DMS114 treated with DMSO at 0.1 percent for 48 hours (cell line): ENCODE data around the gene AOPEP.
A peak's percentile ranks its signal among the peaks of the same experiment; 100 is the strongest.

Experiments
- DNase-seq: peaks from one replicate; lab custom pipeline; 2025; ENCODE audit not compliant: unreplicated experiment; lab: John Stamatoyannopoulos, UW

The AOPEP gene, protein sequence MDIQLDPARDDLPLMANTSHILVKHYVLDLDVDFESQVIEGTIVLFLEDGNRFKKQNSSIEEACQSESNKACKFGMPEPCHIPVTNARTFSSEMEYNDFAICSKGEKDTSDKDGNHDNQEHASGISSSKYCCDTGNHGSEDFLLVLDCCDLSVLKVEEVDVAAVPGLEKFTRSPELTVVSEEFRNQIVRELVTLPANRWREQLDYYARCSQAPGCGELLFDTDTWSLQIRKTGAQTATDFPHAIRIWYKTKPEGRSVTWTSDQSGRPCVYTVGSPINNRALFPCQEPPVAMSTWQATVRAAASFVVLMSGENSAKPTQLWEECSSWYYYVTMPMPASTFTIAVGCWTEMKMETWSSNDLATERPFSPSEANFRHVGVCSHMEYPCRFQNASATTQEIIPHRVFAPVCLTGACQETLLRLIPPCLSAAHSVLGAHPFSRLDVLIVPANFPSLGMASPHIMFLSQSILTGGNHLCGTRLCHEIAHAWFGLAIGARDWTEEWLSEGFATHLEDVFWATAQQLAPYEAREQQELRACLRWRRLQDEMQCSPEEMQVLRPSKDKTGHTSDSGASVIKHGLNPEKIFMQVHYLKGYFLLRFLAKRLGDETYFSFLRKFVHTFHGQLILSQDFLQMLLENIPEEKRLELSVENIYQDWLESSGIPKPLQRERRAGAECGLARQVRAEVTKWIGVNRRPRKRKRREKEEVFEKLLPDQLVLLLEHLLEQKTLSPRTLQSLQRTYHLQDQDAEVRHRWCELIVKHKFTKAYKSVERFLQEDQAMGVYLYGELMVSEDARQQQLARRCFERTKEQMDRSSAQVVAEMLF

GRCh38 chr9:94726495-94727191 lies at the start of gene AOPEP:
TSS of gene AOPEP (plus strand) at chr9:94726699. CDS start at chr9:94759784, 33,085 bp downstream.
- peak; percentile 78 for DNase-seq

DNA sequence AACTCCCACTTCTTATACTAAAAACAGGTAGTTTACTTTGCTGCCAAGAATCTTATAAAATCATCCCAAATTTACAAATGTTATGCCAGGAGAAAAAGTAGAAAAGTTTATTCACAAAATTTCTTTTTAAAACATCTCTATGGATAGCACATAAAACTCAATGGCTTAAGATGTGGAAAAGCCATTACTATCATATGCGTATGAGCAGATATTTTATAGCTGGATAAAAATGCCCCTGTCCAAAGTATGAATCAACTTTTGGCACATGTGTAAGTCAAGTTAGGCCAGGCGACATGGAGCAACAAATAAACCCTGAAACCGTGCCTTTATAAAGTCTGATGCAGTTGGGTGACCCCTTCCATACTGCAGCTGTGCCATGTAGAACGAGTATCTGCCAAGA lies 48.6 kb upstream of the AOPEP start:
- DNase-seq, result no peak

- no peak for DNase-seq
Observed at GRCh38 chr9:94679587-94679986, 46.9 kb upstream of the AOPEP start.

DNA sequence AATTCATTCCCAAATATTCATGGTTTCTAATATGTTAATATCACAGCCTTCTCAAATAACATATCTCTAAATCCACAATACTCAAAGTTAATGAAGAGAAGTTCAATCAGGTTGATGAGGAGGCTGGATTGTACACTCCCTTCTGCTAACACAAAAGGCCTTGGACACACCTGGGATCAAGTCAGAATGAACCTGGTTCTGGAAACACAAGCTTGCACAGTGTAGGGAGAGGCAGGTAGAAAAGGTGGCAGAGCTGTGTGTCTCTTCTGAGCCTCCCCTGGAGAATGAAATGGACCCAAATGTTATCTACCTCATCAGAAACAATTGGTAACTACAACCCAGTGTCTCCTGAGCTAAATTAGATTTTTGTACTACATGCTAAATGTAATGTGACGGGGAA lies 46.5 kb upstream of the AOPEP start:
- DNase-seq, result no peak

DNA sequence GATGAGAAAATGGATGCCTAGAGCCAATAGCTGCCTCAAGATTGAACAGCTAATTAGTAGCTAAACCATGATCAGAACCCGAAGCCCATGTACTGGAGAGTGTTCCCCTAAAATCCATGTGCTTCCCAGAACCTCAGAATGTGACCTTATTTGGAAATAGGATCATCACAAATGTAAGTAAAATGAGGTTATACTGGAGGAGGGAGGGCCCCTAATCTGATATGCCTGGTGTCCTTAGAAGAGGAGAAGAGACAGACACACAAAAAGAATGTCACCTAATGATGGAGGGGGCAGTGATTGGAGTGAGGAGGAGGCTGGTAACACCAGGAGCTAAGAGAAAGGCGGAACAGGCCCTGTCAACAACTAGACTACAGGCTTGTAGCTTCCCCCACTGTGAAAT lies 45.9 kb upstream of the AOPEP start:
- no peak for DNase-seq

DNA sequence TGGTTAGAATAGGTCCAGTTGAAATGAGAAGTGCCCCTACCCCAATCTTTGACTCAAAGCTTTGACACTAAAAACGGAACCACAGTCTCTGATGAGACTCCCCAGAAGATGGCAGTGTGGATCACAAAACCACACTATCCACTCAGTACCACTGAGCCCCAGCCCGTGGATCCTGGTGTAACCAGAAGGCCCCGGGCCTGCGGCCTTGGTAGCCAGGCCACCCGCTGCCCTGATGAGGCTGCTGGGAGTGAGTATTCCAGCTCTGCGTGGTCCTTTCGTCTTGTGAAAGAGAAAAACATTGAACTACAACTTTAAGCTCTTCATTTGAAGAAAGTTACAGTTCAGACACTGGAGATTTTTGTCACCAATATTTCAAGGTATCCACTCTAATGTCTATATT lies 45.0 kb upstream of the AOPEP start:
- DNase-seq, result peak; percentile 13

- DNase-seq, result no peak
Observed at GRCh38 chr9:94685359-94685758, 41.1 kb upstream of the AOPEP start.

GRCh38 chr9:94687451-94687850 lies 39.0 kb upstream of the AOPEP start:
- no peak for DNase-seq

DNA sequence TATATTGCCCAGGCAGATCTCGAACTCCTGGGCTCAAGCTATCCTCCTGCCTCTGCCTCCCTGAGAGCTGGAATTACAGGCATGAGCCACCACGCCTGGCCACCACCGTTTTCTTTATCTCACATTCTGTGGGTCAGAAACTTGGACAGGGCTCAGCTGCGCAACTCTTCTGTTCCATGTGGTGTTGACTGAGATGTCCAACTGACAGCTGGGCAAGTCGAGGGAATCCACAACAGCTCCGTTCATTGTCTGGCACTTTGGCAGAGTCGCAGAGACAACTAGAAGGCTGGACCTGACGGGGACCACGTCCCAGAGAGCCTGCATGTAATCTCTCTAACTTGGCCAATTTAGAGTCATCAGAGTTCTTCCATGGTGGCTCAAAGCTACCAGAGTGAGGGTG lies 36.2 kb upstream of the AOPEP start:
- no peak for DNase-seq

DNA sequence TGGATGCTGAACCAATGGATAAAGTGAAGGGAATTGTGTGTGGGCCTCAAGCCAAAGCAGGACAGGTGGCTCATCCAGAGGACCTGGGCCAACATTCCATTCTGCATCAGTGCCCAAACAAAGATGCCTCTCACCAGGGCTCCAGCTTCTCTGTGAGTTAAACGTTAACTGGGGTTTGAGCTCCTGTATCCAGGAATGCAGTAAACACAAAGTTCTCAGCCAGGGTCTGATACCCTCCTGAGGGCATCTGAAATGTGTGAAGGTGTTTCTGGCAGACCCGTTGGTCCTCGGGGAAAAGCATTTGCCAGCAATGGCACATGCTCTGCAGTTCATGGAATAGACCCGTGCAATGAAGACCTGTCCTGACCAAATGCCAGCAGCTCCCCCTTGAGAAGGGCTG lies 33.9 kb upstream of the AOPEP start:
- DNase-seq, result no peak

DNA sequence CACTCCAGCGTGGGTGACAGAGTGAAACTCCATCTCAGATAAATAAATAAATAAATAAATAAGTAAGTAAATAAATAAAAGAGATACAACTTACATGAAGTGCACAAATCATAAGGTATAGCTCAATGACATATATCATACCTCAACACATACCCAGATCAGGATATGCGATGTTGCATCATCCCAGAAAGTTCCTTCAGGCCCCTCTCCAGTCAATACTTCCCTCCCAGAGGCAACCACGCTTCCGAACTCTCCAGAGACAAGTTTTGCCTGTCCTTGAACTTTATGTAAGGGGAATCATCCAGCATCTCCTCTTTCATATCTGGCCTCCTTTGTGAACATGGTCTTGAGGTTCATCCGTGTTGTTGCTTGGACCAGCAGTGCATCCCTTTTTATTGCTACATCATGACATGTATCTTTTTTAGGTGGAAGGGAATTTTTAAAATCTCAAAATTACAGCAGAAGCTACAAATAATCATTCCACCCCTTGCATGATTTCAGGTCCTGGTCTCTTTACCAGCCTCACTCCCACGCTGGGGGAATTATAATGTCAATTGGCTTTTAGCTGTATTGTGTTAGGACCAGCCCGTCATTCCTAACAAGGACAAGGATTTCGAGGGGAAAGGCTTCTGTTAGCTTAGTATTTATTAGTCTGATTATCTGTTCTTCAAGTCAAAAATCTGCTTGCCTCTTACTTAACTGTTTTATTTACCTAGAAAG lies 32.9 kb upstream of the AOPEP start:
- no peak for DNase-seq

GRCh38 chr9:94696545-94696944 lies 30.0 kb upstream of the AOPEP start:
- no peak for DNase-seq

- no peak for DNase-seq
Observed at GRCh38 chr9:94697972-94698581, 28.4 kb upstream of the AOPEP start.

GRCh38 chr9:94699715-94700373 lies 26.7 kb upstream of the AOPEP start:
- DNase-seq, result no peak

DNA sequence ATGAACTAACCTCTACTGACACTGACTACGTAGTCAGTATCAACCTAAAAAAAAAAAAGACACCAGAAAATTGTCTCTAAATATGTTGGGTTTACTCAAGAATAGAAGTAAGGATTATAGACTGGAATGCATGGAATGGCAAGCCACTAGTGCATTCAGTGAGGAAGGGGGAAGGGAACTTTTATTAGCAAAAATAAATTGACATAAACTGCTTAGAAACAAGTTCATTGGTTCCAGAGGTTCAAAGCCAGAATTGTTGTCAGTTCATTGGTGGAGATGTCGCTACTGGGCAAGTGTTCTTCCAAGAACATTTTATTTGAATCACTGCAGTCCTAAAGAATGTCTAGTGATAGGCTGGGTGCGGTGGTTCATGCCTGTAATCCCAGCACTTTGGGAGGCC lies 26.1 kb upstream of the AOPEP start:
- DNase-seq, result no peak

- DNase-seq, result no peak
Observed at GRCh38 chr9:94703488-94704140, 22.9 kb upstream of the AOPEP start.

DNA sequence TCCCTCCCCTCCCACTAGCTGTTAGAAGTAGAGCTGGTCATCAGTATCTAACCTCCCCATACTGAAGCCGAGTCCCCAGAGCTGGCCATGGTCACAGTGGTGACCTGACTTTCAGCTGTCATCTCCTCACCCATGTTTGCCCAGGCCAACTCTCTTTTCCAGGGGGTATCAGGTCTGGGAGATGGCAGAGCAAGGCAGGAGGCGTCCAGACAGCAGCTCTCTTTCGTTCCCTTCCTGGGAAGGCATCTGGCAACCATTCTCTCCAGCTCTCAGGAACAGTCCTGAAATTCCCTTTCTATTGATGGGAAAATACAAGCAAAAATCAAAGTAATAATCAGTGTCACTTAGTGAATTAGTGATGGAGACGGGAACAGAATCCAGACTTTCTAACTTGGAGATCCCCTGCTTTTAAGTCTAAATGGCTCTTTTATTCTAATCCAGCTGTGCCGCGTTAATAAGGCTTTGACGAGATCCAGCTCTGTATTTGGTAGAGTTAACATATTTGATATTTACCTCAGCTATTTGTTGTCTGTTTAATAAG lies 21.3 kb upstream of the AOPEP start:
- DNase-seq, result no peak

DNA sequence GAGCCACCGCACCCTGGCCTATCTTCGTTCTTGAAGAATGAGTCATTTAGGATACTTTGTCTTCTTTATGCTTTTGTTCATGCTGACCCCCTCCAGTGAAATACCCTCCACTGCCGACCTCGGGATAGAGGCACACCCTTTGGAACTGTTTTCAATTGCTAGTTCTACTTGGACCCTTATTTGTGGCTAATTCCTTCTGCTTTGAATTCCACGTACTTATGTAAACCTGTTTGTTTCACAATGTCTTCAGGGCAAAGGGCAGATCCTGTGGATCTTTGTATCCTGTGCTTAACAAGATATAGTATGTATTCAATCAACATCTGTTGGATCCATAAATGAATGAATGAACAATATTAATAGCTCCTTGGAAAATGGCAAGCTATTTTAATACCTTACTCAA lies 19.6 kb upstream of the AOPEP start:
- DNase-seq, result no peak
